ENCODE data around the gene SCYGR2. TPM values are rescaled to one million over a fixed set of nuclear protein-coding genes. Genes with fewer than 3 reads are reported as not detected.

Gene SCYGR2
- total RNA-seq, 1 donor from 2014 or later, result not detected

- Mint-ChIP-seq H3K4me1 (peaks cover under 1% of the 10 kb centered on the region), H3K27me3 (peaks cover 3% of the 10 kb centered on the region), H3K4me3 (no peak overlapping the region), H3K27ac (no peak overlapping the region), H3K36me3 (ENCODE audit: low read depth) (no peaks in the 10 kb centered on the region), H3K9me3 (no peaks in the 10 kb centered on the region)
- ATAC-seq (ENCODE audit: low read depth) (no peak), DNase-seq (no peak)
- POLR2A ChIA-PET, result no interaction called here
- CTCF ChIA-PET, result no interaction called here
- intact Hi-C loops (cut with micrococcal nuclease), result no loop called here
- TF ChIP-seq CTCF (IDR thresholded peaks at IDR 0.05), result no peak
These were observed 16.5 kb downstream of the SCYGR2 start for GRCh38 chr2:227615181-227615580.

- ATAC-seq (ENCODE audit: low read depth) (no peak), DNase-seq (no peak)
- Mint-ChIP-seq H3K4me1 (no peaks in the 10 kb centered on the region), H3K4me3 (no peak overlapping the region), H3K9me3 (no peaks in the 10 kb centered on the region), H3K27me3 (peaks cover 5% of the 10 kb centered on the region), H3K27ac (no peak overlapping the region), H3K36me3 (ENCODE audit: low read depth) (no peaks in the 10 kb centered on the region)
- no peak for TF ChIP-seq CTCF (IDR thresholded peaks at IDR 0.05)
- CTCF ChIA-PET, result no interaction called here
- intact Hi-C loops (cut with micrococcal nuclease), result no loop called here
- POLR2A ChIA-PET, result no interaction called here
These were observed 17.2 kb downstream of the SCYGR2 start for GRCh38 chr2:227615906-227616305.

GRCh38 chr2:227616631-227617030, 17.9 kb downstream of the SCYGR2 start:
- ATAC-seq (ENCODE audit: low read depth) (no peak), DNase-seq (no peak)
- ChIA-PET CTCF (no interaction called here), POLR2A (no interaction called here)
- no peaks in the 10 kb centered on the region for H3K4me1 Mint-ChIP-seq
- H3K4me3 Mint-ChIP-seq, result no peak overlapping the region
- peaks cover 5% of the 10 kb centered on the region for H3K27me3 Mint-ChIP-seq
- intact Hi-C loops (cut with micrococcal nuclease), result no loop called here
- TF ChIP-seq CTCF (IDR thresholded peaks at IDR 0.05), result no peak
- H3K36me3 Mint-ChIP-seq (ENCODE audit: low read depth), result no peaks in the 10 kb centered on the region
- no peak overlapping the region for H3K27ac Mint-ChIP-seq
- H3K9me3 Mint-ChIP-seq, result peaks cover 2% of the 10 kb centered on the region

GRCh38 chr2:227617316-227618230, 18.9 kb downstream of the SCYGR2 start, which contains the start of gene SCYGR4:
TSS of gene SCYGR4 (plus strand) at chr2:227617498. CDS start at chr2:227617498, 0 bp downstream.
- Mint-ChIP-seq H3K27ac (no peak within 1 kb of the TSS), H3K27me3 (peaks cover 5% of the 10 kb centered on the region), H3K4me1 (no peaks in the 10 kb centered on the region), H3K4me3 (no peak within 1 kb of the TSS), H3K9me3 (peaks cover 2% of the 10 kb centered on the region), H3K36me3 (ENCODE audit: low read depth) (no peaks in the 10 kb centered on the region)
- intact Hi-C loops (cut with micrococcal nuclease), result no loop called here
- POLR2A ChIA-PET, result no interaction called here
- no peak for ATAC-seq (ENCODE audit: low read depth)
- TF ChIP-seq CTCF (IDR thresholded peaks at IDR 0.05), result no peak
- CTCF ChIA-PET, result no interaction called here
- no peak for DNase-seq

- Mint-ChIP-seq H3K27me3 (peaks cover 4% of the 10 kb centered on the region), H3K36me3 (ENCODE audit: low read depth) (no peaks in the 10 kb centered on the region), H3K4me1 (no peaks in the 10 kb centered on the region), H3K27ac (no peak overlapping the region), H3K9me3 (peaks cover 2% of the 10 kb centered on the region), H3K4me3 (no peak overlapping the region)
- ChIA-PET POLR2A (no interaction called here), CTCF (no interaction called here)
- no peak for ATAC-seq (ENCODE audit: low read depth)
- no peak for TF ChIP-seq CTCF (IDR thresholded peaks at IDR 0.05)
- no peak for DNase-seq
- intact Hi-C loops (cut with micrococcal nuclease), result no loop called here
These were observed 24.5 kb downstream of the SCYGR2 start for GRCh38 chr2:227623226-227623625.

All from activated B cell treated with CpG ODN at 0.5 μM for 24 hours (primary cell).